Epidermal melanocyte (primary cell): ENCODE measurements around the gene KMT5C.

ENCODE experiments used
- DNase-seq: peaks from one replicate; pipeline ENCODE4 v3.0.0; 2011; ENCODE audit warnings: low spot score; ENCODE audit not compliant: insufficient read length

Gene KMT5C

DNA sequence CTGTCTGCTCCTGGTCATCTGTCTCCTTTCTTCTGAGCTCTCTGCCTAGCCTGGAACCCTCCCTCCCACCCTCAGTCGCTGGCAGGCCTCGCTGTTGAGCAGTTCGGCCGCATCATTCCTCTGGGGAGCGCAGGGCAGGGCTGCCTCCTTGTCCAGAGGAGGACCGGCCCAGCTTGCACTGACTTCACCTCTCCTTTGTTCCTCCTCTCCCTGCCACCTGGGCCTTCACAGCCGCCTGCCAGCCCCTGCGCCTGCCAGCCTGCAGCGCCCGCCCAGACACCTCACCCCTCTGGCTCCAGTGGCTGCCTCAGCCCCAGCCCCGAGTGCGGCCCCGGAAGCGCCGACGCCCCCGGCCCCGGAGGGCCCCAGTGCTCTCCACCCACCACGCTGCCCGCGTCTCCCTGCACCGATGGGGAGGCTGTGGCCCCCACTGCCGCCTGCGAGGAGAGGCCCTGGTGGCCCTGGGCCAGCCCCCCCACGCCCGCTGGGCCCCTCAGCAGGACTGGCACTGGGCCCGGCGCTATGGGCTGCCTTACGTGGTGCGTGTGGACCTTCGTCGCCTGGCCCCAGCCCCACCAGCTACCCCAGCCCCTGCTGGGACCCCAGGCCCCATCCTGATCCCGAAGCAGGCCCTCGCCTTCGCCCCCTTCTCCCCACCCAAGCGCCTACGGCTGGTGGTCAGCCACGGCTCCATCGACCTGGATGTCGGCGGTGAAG lies 7.2 kb downstream of the KMT5C start:
- no peak for DNase-seq

- no peak for DNase-seq
Measured at GRCh38 chr19:55347442-55348009, 7.8 kb downstream of the KMT5C start.

GRCh38 chr19:55348317-55349034 lies 8.8 kb downstream of the KMT5C start:
- DNase-seq = no peak

GRCh38 chr19:55350620-55351315 lies 11.1 kb downstream of the KMT5C start:
- DNase-seq = no peak

DNA sequence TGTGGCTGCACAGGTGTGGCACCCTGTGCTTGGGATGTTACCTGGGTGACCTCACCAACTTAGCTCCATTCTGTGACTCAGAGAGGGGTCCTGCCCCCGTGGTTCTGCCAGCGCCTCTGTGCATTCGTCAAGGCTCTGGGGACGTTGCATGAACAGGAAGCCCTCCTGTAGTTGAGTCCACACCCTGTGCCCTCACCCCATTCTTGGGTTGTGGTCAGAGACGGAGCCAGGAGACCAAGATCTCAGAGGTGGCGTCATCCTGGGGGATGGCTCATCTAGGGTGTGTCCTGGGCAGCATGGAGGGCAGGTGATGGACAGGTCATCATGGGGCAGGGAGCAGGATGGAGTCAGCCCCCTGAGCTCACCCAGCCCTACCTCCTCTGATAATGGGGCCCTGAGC lies 12.4 kb downstream of the KMT5C start:
- DNase-seq = no peak

- no peak for DNase-seq
Measured at GRCh38 chr19:55352549-55353145, 13.0 kb downstream of the KMT5C start.

- DNase-seq = no peak
Measured at GRCh38 chr19:55353356-55353802, 13.7 kb downstream of the KMT5C start.

GRCh38 chr19:55353803-55354697 lies 14.4 kb downstream of the KMT5C start:
- DNase-seq = peak; percentile 93

GRCh38 chr19:55354698-55355212 lies 15.1 kb downstream of the KMT5C start, which contains the start of gene COX6B2:
Gene COX6B2 (minus strand): TSS chr19:55354719. CDS start chr19:55354521, 198 bp downstream.
- DNase-seq = no peak

GRCh38 chr19:55355213-55355821 lies 15.6 kb downstream of the KMT5C start:
- DNase-seq = no peak

DNA sequence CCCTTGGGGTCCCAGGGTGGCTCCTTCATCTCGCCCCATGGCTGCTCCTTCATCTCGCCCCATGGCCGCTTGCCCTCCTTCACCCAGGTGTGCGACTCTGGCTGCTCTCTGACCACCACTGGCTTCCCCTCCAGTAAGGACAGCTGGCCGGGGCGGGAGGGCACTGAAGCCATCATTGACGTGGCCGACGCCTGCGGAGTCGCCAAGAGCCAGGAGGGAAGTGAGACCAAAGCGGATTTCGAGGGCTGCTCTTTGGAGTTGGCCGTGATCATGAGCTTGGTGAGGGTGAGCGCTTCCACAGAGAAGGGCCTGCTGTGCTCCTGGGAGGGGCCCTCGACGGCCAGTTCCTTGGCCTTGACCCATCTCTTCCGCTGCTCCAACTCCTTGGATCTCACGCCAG lies 18.8 kb downstream of the KMT5C start:
- DNase-seq = no peak

GRCh38 chr19:55358943-55359908 lies 19.6 kb downstream of the KMT5C start:
- no peak for DNase-seq

GRCh38 chr19:55360902-55361301 lies 21.2 kb downstream of the KMT5C start:
- DNase-seq = no peak

- DNase-seq = no peak
Measured at GRCh38 chr19:55362174-55362989, 22.7 kb downstream of the KMT5C start.

GRCh38 chr19:55362990-55363716 lies 23.5 kb downstream of the KMT5C start, which contains the start of gene GARIN5B:
Gene GARIN5B (minus strand): TSS chr19:55363260. CDS start chr19:55363066, 194 bp downstream.
- no peak for DNase-seq

DNA sequence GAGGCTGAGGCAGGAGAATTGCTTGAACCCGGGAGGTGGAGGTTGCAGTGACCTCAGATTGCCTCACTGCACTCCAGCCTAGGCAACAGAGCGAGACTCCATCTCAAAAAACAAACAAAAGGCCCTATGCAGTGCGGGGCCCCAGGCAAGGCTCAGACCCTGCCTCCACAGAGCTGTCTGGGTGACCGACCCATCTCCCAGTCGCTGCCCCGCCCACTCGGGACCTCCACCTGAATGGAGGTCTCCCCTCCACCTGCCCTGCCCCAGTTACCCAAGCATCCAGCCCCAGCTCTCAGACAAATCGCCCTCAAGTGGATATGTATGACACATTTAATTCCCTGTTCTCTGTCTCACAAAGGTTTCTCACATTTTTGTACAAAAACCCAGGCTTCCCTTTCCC lies 25.6 kb downstream of the KMT5C start:
- DNase-seq = no peak

DNA sequence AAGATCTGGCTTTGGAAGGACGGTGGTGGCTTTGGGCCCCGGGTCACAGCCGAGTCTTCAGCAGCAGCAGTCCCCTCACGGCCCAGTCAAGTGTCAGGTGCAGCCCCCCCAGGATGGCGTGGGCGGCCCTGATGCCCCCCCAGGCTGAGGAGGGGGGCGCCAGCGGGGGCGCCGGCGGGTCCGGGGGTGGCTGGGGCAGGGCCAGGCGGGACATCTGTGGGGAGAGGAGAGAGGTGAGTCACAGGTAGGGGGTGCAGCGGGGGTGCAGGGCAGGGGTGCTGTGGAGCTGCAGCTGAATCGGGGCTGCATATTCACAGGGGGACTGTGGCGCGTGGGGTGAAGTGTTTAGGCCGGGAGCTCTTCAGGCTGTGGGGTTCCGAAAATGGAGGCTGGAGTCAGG lies 26.3 kb downstream of the KMT5C start:
- DNase-seq = no peak
